Measurements from ENCODE around the gene KIFBP.

- TF ChIP-seq CTCF (IDR thresholded peaks at IDR 0.05) (no peak), POLR2A (IDR thresholded peaks at IDR 0.05) (no peak)
Observed at GRCh38 chr10:69060127-69060798, 71.7 kb downstream of the KIFBP start.

All from right lobe of liver (tissue), 4 donors.